Medulla oblongata (tissue), 1 donor: ENCODE data around the gene AKAP13.
"Not testable (repeated sequence)": the region's sequence is repeated elsewhere in the genome, so short reads cannot be mapped to it uniquely, and the experiment has no call there.

Experiments
- DNase-seq: peaks from one replicate; pipeline ENCODE4 v3.0.0-alpha.2; 2015; ENCODE audit errors: extremely low spot score

AKAP13 gene

DNA sequence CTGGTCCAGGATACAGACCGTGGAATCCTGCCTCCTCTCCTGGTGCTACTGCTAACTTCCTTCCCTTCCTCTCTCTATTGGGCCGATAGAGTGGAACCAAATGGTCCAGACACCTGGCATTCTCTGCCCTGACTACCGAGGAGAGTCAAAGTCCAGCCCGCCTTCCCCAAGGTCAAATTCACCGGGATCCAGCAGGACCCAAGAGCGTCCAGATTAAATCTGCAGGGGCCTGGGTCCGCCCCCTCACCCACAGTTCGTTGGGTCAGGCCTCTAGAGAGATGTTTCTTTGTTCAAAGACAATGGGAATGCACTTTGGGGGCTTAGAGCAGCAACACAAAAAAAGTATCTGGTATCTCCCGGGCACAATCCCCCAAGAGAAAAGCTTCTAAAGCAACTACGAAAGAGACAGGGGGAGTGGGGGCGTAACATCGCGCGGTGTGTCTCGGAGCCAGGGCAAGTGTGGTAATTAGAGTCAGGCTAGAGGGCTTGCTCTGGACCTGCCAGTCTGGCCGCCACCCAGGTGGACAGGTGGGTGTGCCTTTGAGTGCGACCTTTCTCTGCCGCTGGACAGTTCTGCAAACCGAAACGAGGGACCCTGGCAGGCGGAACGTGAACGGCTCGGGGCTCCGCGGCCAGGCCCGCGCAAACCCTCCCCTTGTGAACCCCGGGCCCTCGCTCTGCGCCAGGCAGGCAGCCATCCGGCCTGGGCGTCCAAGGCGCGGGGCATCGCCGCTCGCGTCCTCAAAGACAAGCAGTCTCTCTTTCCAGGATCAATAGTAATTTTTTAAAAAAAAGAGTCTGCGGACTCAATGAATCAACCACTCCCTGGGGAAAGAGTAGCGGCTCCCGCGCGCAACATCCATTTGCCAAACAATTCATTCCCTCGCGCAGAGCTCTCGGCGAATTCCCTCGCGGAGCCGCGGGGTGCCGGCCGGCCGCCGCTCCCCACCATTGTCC lies 413.5 kb downstream of the AKAP13 start:
- no peak for DNase-seq

DNA sequence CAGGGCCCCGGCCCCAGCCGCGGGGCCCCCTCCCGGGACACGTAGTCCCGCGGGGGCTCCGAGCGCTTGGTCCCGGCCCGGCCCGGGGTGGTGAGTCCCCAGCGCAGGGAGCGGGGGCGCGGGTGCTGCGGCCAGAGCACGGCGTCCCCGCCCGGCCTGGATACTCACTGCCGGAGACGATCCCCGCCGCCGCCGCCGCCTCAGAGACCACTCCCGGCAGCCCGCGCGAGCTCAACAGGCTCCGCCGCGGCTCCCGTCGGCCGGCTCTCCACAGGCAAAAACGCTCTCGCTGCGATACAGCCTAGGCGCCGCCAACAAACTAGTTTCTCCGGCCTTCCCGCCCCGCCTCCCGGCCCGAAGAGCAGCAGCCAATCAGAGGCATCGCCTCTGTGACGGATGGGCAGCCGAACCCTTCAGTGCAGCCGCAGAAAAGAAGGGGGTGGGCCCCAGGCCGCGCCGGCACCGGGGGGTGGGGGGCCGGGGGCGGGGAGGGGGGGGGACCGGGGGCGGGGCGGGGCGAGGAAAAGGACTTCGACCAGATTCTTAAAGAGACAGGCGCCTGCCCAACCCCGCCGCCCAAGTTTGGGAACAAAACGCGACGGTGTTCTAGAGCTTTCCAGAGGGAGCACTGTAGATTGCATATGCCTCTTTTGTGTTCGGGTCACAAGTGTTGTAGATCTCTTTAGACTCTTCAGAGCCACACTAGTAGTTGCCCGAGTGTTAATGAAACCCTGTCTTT lies 414.4 kb downstream of the AKAP13 start, which contains the start of gene KLHL25:
Gene KLHL25, minus strand, starts transcription at position 328 of the 739 bp plus-strand sequence. CDS start 25,115 bp downstream, outside the sequence.
- peak; percentile 98 for DNase-seq

DNA sequence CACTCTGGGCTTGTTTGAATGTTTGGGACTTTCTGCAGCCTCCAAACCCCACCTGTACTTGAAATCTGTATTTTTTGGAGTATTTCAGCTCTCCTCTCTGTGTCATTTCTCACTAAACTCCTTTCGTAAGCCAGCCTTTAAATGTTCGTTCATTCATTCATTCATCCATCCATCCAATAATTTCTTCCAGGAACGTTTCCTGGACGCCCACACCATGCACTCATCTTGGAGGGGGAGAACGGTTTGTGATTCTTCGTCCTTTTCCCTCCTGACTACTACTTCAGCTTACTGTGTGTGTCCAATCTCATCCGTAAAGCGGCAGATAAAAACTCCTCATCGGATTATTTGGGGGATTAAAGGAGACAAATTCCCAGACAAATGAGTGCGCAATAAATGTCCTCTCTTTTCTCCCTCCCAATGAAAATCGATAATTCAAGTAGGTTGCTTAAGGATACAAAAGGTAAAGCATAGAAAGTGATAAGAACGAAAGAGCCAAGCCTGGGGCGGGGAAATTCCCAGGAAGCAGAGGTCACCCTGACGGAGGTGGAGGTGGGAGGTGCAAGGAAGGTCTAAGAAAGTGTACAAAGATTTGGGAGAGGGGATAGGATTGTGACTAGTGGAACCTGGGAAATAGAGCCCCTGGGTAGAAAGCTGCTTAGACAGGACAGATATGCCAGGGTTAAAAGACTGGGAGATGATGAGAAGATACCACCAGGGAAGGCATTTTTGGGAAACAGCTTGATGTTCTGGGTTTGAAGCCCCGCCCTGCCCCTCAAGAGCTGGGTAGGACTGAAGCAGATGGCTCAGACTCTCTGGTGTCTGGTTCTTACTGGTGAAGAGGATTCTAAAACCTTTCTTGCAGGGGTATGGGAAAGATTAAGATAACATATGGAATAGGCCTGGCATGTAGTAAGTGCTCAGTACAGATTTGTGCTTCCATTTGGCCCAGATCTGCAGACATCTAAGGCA lies 415.2 kb downstream of the AKAP13 start:
- DNase-seq = no peak

DNA sequence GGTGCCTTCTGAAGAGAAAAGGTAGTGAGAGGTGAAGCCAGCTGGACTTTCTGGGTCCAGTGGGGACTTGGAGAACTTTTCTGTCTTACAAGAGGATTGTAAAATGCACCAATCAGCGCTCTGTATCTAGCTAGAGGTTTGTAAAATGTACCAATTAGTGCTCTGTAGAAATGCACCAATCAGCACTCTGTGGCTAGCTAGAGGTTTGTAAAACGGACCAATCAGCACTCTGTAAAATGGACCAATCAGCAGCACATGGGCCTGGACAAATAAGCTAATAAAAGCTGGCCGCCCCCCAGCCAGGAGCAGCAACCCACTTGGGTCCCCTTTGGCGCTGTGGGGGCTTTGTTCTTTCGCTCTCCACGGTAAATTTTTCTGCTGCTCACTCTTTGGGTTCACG lies 416.0 kb downstream of the AKAP13 start:
- not testable (repeated sequence) for DNase-seq
